ENCODE data around the gene HAPLN1.

The HAPLN1 gene

DNA sequence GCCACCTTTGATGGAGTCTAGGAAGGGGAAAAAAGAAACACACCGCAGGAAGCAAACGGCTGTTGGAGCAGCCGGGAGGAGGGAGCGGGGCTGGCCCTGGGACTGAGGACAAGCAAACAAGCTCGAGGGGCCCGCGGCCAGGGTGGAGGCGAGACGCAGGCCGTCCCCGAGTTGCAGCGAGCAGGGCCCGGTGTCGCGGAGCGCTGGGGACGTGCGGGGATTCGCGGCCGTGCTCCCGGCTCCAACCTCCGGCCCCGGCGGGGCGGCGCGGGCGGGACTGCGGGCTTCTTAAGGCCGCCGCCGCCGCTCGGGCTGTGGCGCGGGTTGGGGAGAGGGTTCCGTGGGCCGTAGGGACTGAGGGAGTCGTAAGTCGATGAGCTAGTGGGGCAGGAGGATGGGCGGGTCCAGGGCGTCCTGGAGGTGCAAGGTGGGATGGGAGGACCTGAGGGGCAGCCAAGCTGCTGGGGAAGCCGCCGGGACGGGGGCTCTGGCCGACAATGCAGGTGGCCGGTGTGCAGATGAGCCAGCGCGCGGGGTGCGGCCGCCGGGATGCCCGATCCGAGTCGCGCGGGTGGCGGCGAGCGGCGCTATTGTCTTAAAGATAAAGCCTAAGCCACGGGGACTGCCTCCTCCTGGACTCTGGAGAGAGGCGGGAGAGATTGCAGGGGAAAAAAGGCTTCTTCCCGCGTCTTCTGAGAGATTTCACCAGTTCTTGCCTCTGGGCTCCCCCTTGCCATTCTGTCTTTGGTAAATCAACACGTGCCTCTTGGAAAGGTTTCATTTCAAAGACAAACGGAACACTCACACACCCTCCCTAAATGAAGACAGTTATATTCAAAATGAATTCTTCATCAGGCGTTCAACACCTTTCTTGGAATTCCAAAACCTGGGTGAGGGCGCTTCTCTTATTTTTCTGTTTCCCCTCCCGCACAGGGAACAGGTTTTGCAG is 1.6 kb upstream of the HAPLN1 start:
- no peak overlapping the region for H3K27ac ChIP-seq (ENCODE audit: low read depth, low read length)
- no peak overlapping the region for H3K9ac ChIP-seq (ENCODE audit: low read depth in 1 of 2, low read length in 2 of 2)
- H3K36me3 ChIP-seq (ENCODE audit: control insufficient read depth in 1 of 2, insufficient read depth in 2 of 2, low read length in 2 of 2): no peaks in the 10 kb centered on the region
- no peaks in the 10 kb centered on the region for H3K9me3 ChIP-seq (ENCODE audit: control insufficient read depth in 1 of 2, low read length in 2 of 2)
- peaks cover 21 to 23% of the 10 kb centered on the region in 2 donors for H3K27me3 ChIP-seq (ENCODE audit: control insufficient read depth in 1 of 2, insufficient read depth in 2 of 2, low read length in 2 of 2)
- peak overlapping the region; percentile 47 to 55 for H3K4me3 ChIP-seq (ENCODE audit: low read depth in 1 of 2, low read length in 2 of 2)
- H3K4me1 ChIP-seq (ENCODE audit: control insufficient read depth in 1 of 2, insufficient read depth in 2 of 2, low read length in 2 of 2): no peaks in the 10 kb centered on the region

DNA sequence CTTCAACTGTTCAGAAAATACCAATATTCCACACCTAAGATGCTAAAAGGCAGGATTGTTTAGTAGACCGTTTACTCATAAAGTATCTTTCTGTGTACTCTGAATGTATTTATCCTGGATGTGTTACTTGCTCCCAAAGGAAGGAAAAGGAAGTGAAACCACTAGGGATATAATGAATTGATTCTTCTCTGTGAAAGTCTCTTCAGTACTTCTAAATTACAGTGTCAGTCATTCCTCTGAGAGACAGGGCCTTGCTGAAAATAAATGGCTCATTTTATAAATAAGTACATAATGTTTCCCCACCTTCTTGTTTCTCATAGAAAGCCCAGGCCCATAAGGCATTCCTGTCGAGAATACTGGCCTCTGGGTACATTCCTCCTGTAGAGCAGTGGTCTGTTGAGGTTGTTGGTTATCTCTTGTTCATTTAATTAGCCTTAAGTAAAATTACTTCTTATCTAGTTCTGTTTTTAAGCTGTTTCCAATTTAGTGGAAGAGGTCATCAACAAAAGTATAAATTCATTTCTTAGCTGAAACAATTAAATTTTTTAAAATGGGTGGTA is 1.6 kb downstream of the HAPLN1 start:
- Histone ChIP-seq H3K27ac (ENCODE audit: low read depth, low read length) (no peak overlapping the region), H3K4me3 (ENCODE audit: low read depth in 1 of 2, low read length in 2 of 2) (no peak overlapping the region), H3K27me3 (ENCODE audit: control insufficient read depth in 1 of 2, insufficient read depth in 2 of 2, low read length in 2 of 2) (peaks cover 21 to 23% of the 10 kb centered on the region in 2 donors), H3K9me3 (ENCODE audit: control insufficient read depth in 1 of 2, low read length in 2 of 2) (no peaks in the 10 kb centered on the region), H3K4me1 (ENCODE audit: control insufficient read depth in 1 of 2, insufficient read depth in 2 of 2, low read length in 2 of 2) (no peaks in the 10 kb centered on the region), H3K9ac (ENCODE audit: low read depth in 1 of 2, low read length in 2 of 2) (no peak overlapping the region), H3K36me3 (ENCODE audit: control insufficient read depth in 1 of 2, insufficient read depth in 2 of 2, low read length in 2 of 2) (no peaks in the 10 kb centered on the region)

DNA sequence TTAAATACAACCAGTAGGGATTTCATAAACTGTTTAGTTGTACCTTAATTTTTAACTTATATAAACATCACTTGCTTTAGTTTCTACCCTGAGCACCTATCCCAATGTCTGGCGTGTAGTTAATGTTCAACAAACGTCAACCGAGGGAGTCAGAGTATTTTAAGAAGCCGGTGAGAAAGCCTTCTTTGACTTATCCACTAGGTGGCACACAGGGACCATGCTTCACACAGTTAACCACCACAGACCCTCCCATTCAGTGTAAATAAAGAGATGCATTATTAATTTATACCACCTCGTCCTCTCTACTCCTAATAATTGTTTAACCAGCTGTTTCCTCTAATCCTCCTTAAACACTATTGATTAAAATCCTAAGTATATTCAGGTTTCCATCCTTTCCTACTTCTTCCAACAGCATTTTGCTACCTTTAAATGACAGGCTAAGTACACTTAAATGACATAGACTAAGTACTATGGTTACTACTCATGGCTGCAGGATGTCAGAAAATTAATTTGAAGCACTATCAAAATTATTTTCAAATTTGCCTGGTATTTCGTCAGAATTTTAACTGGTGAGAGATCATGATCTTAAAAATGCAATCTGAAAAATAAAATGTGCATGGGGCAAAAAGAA is 2.3 kb downstream of the HAPLN1 start:
- Histone ChIP-seq H3K4me3 (ENCODE audit: low read depth in 1 of 2, low read length in 2 of 2) (no peak overlapping the region), H3K9ac (ENCODE audit: low read depth in 1 of 2, low read length in 2 of 2) (no peak overlapping the region), H3K27ac (ENCODE audit: low read depth, low read length) (no peak overlapping the region), H3K9me3 (ENCODE audit: control insufficient read depth in 1 of 2, low read length in 2 of 2) (no peaks in the 10 kb centered on the region), H3K27me3 (ENCODE audit: control insufficient read depth in 1 of 2, insufficient read depth in 2 of 2, low read length in 2 of 2) (peaks cover 21 to 22% of the 10 kb centered on the region in 2 donors), H3K4me1 (ENCODE audit: control insufficient read depth in 1 of 2, insufficient read depth in 2 of 2, low read length in 2 of 2) (no peaks in the 10 kb centered on the region), H3K36me3 (ENCODE audit: control insufficient read depth in 1 of 2, insufficient read depth in 2 of 2, low read length in 2 of 2) (no peaks in the 10 kb centered on the region)

DNA sequence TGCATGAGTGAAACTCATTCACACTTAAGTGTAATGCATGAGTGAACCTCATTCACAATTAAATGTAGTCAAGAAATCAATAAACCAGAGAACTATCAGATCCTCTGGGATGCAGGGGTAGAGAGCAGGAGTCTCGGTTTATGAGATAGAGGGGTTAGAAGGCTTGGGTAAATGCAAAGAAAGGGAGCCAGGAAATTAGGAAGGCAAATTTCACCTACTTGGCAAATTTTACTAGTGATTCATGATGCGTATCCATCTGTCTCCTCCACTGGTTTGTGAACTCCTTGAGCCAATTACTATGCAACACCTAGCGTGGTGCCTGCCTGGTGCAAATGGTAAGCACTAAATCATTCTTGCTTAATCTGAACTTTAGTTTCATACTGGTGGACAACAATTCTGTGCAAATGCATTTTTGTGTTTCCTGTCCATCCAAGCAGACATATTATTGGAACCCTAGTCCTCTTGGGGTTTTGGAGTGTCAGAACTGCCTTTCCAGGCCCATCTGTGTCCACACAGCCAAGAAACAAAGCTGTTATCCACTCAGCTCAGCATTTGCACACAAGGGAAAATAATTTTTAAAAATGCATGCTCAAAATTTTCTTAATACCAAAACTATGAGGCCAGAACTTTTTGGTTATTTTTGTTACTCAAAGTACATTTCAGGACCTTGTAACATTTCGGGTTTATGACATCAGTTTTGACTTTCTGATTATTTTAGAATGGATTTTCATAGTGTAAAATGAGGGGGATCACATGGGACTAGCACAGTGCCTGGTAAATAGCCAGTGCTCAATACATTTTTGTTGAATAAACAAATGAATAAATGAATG is 5.2 kb downstream of the HAPLN1 start:
- Histone ChIP-seq H3K9me3 (ENCODE audit: control insufficient read depth in 1 of 2, low read length in 2 of 2) (no peaks in the 10 kb centered on the region), H3K27ac (ENCODE audit: low read depth, low read length) (no peak overlapping the region), H3K27me3 (ENCODE audit: control insufficient read depth in 1 of 2, insufficient read depth in 2 of 2, low read length in 2 of 2) (peaks cover 0 to 4% of the 10 kb centered on the region in 2 donors), H3K4me3 (ENCODE audit: low read depth in 1 of 2, low read length in 2 of 2) (no peak overlapping the region), H3K36me3 (ENCODE audit: control insufficient read depth in 1 of 2, insufficient read depth in 2 of 2, low read length in 2 of 2) (no peaks in the 10 kb centered on the region), H3K4me1 (ENCODE audit: control insufficient read depth in 1 of 2, insufficient read depth in 2 of 2, low read length in 2 of 2) (no peaks in the 10 kb centered on the region), H3K9ac (ENCODE audit: low read depth in 1 of 2, low read length in 2 of 2) (no peak overlapping the region)

DNA sequence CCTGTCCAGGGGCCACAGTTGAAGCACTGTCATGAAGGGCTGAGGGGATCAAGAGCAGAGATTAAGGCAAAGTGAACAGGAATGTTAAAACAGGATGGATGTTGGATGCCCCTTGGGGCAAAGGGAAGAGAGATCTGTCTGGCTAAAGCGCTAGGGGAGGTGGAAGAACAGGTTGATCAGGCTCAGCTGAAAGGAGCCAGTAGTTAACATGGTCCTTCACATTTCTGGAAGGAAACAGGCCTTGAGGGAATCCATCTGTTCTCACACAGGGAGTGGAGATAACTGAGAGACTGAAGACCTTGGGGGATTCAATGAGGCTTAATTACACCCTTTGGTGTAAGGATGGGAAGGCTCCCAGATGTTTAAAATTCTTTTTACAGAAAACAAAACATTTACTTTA is 5.8 kb downstream of the HAPLN1 start:
- no peaks in the 10 kb centered on the region for H3K4me1 ChIP-seq (ENCODE audit: control insufficient read depth in 1 of 2, insufficient read depth in 2 of 2, low read length in 2 of 2)
- no peaks in the 10 kb centered on the region for H3K27me3 ChIP-seq (ENCODE audit: control insufficient read depth in 1 of 2, insufficient read depth in 2 of 2, low read length in 2 of 2)
- no peak overlapping the region for H3K9ac ChIP-seq (ENCODE audit: low read depth in 1 of 2, low read length in 2 of 2)
- H3K36me3 ChIP-seq (ENCODE audit: control insufficient read depth in 1 of 2, insufficient read depth in 2 of 2, low read length in 2 of 2): no peaks in the 10 kb centered on the region
- no peak overlapping the region for H3K27ac ChIP-seq (ENCODE audit: low read depth, low read length)
- no peak overlapping the region for H3K4me3 ChIP-seq (ENCODE audit: low read depth in 1 of 2, low read length in 2 of 2)
- no peaks in the 10 kb centered on the region for H3K9me3 ChIP-seq (ENCODE audit: control insufficient read depth in 1 of 2, low read length in 2 of 2)

DNA sequence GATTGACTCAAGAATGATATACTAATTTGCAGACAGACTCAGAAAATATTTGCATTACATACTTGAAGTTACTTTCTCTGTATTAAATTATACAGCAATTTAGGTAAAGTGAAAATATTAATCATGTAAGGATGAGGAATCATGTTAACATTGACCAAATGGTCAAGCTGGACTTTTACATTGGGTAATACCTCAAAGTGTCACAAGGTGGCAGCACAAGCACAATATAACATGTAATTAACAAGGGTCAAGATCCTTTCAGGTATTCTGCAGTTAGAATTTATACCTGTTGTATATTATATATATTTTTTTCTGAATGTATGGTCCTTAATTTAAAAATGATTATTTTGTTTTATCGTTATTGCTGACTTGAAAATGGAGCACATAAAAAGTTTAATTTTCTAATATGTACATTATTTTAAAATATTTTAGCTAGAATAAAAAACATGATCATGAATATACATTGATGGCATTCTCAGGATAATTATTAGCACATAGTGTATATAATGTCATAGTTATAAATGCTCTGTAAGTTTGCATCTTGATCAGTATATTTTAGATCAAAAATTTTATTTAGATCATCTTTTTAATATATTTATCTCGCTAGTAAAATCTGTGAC is 8.6 kb downstream of the HAPLN1 start:
- Histone ChIP-seq H3K9me3 (ENCODE audit: control insufficient read depth in 1 of 2, low read length in 2 of 2) (no peaks in the 10 kb centered on the region), H3K4me1 (ENCODE audit: control insufficient read depth in 1 of 2, insufficient read depth in 2 of 2, low read length in 2 of 2) (no peaks in the 10 kb centered on the region), H3K4me3 (ENCODE audit: low read depth in 1 of 2, low read length in 2 of 2) (no peak overlapping the region), H3K9ac (ENCODE audit: low read depth in 1 of 2, low read length in 2 of 2) (no peak overlapping the region), H3K27me3 (ENCODE audit: control insufficient read depth in 1 of 2, insufficient read depth in 2 of 2, low read length in 2 of 2) (no peaks in the 10 kb centered on the region), H3K36me3 (ENCODE audit: control insufficient read depth in 1 of 2, insufficient read depth in 2 of 2, low read length in 2 of 2) (no peaks in the 10 kb centered on the region), H3K27ac (ENCODE audit: low read depth, low read length) (no peak overlapping the region)

DNA sequence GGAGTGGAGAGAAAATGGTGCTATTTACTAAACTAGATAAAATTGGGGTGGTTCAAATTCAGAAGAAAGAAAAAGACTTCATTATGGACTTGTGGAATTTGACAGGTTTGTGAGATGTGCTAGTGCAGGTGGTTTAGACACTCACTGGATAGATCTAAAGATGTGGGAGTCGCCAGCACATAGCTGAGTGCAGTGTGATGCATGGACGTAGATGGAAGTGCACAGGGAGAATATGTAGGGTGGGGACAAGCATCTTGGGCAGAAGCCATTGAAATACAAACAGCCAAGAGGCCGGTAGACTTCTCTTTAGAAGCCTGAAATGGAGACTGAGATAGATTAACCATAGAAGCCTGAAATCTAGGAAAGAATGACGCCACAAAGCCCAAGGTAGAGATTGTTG is 10.7 kb downstream of the HAPLN1 start:
- Histone ChIP-seq H3K4me1 (ENCODE audit: control insufficient read depth in 1 of 2, insufficient read depth in 2 of 2, low read length in 2 of 2) (no peaks in the 10 kb centered on the region), H3K4me3 (ENCODE audit: low read depth in 1 of 2, low read length in 2 of 2) (no peak overlapping the region), H3K9me3 (ENCODE audit: control insufficient read depth in 1 of 2, low read length in 2 of 2) (no peaks in the 10 kb centered on the region), H3K27ac (ENCODE audit: low read depth, low read length) (no peak overlapping the region), H3K27me3 (ENCODE audit: control insufficient read depth in 1 of 2, insufficient read depth in 2 of 2, low read length in 2 of 2) (no peaks in the 10 kb centered on the region), H3K36me3 (ENCODE audit: control insufficient read depth in 1 of 2, insufficient read depth in 2 of 2, low read length in 2 of 2) (no peaks in the 10 kb centered on the region), H3K9ac (ENCODE audit: low read depth in 1 of 2, low read length in 2 of 2) (no peak overlapping the region)

DNA sequence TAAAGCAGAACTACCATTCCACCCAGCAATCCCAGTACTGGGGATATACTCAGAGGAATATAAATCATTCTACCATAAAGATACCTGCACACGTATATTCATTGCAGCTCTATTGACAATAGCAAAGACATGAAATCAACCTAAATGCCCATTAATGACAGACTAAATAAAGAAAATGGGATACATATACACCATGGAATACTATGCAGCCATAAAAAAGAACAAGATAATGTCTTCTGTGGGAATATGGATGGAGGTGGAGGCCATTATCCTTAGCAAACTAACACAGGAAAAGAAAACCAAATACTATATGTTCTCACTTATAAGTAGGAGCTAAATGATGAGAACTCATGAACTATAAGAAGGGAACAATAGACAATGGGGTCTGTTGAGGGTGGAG is 12.5 kb downstream of the HAPLN1 start:
- Histone ChIP-seq H3K36me3 (ENCODE audit: control insufficient read depth in 1 of 2, insufficient read depth in 2 of 2, low read length in 2 of 2) (no peaks in the 10 kb centered on the region), H3K4me1 (ENCODE audit: control insufficient read depth in 1 of 2, insufficient read depth in 2 of 2, low read length in 2 of 2) (no peaks in the 10 kb centered on the region), H3K9ac (ENCODE audit: low read depth in 1 of 2, low read length in 2 of 2) (no peak overlapping the region), H3K9me3 (ENCODE audit: control insufficient read depth in 1 of 2, low read length in 2 of 2) (no peaks in the 10 kb centered on the region), H3K4me3 (ENCODE audit: low read depth in 1 of 2, low read length in 2 of 2) (no peak overlapping the region), H3K27me3 (ENCODE audit: control insufficient read depth in 1 of 2, insufficient read depth in 2 of 2, low read length in 2 of 2) (no peaks in the 10 kb centered on the region), H3K27ac (ENCODE audit: low read depth, low read length) (no peak overlapping the region)

DNA sequence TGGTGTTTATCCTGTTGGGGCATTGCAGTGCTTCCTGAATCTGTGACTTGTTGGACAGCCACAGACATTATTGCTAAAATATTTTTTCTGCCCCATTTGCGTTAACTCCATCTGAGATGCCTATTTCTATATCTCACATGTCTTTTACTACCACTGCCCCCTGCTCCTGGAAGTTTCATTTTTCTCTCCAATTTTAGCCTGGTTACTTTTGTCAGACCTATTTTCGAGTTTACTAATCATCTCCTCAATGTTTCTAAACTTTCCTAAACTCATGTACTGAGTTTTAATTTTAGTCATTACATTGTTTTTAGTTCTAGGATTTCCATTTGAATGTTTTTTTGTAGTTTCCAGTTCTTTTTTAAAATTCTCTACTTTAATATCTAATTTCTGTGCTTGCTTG is 17.6 kb downstream of the HAPLN1 start:
- H3K36me3 ChIP-seq (ENCODE audit: control insufficient read depth in 1 of 2, insufficient read depth in 2 of 2, low read length in 2 of 2): no peaks in the 10 kb centered on the region
- no peak overlapping the region for H3K9ac ChIP-seq (ENCODE audit: low read depth in 1 of 2, low read length in 2 of 2)
- no peaks in the 10 kb centered on the region for H3K27me3 ChIP-seq (ENCODE audit: control insufficient read depth in 1 of 2, insufficient read depth in 2 of 2, low read length in 2 of 2)
- no peaks in the 10 kb centered on the region for H3K9me3 ChIP-seq (ENCODE audit: control insufficient read depth in 1 of 2, low read length in 2 of 2)
- no peaks in the 10 kb centered on the region for H3K4me1 ChIP-seq (ENCODE audit: control insufficient read depth in 1 of 2, insufficient read depth in 2 of 2, low read length in 2 of 2)
- no peak overlapping the region for H3K27ac ChIP-seq (ENCODE audit: low read depth, low read length)
- no peak overlapping the region for H3K4me3 ChIP-seq (ENCODE audit: low read depth in 1 of 2, low read length in 2 of 2)

All from duodenal mucosa (tissue), 2 donors.